SK-N-SH (cell line): Measurements from ENCODE around the gene TMEM176B.

ENCODE experiments used
- ELF1 ChIP-seq: IDR thresholded peaks from 2 replicates; pipeline ENCODE4 v1.4.0; 2012
- EZH2phosphoT487 ChIP-seq: fragments of 200-600 bp; sonication (generic); IDR thresholded peaks from 2 replicates; pipeline ENCODE4 v1.6.1; 2017; ENCODE audit warnings: low read depth, mixed run types, mild to moderate bottlenecking, antibody characterized with exemption, moderate library complexity, borderline replicate concordance
- JUND ChIP-seq: IDR thresholded peaks from 2 replicates; pipeline ENCODE4 v1.4.0; 2012
- RCOR1 ChIP-seq: fragments of 150-350 bp; IDR thresholded peaks from 2 replicates; pipeline ENCODE4 v1.6.1; 2017; ENCODE audit warnings: antibody characterized with exemption, low read length
- TCF12 ChIP-seq: IDR thresholded peaks from 2 replicates; pipeline ENCODE4 v1.4.0; 2012
- YY1 ChIP-seq: IDR thresholded peaks from 2 replicates; pipeline ENCODE4 v1.4.0; 2012; ENCODE audit warnings: low read depth, mild to moderate bottlenecking
- TF ChIP-seq, protein P1 (sequence below): fragments of 200-600 bp; sonication (generic); IDR thresholded peaks from 2 replicates; pipeline ENCODE4 v1.6.1; 2017; ENCODE audit warnings: antibody characterized with exemption, mild to moderate bottlenecking, moderate library complexity
- TF ChIP-seq, protein P2 (sequence below): IDR thresholded peaks from 2 replicates; pipeline ENCODE4 v1.4.0; 2012; ENCODE audit warnings: low read depth, borderline replicate concordance

DNA sequence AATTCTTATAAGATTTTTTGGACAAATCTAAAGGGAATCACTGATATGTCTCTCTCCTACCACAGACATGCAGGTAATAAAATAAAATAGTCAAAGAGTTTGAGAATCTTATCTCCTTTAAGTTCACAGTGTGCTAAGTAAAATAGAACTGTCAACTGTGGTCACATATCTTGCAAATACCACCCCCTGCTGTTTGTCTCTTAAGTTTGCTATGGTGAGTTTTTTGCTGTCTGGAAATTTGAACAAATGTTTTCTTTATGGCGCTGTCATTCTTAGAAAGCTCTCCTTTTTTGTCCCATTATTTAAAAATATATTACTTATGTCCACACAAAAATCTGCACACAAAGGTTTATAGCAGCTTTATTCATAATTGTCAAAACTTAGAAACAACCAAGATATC is 43.3 kb downstream of the TMEM176B start:
- TF ChIP-seq, protein P1, sequence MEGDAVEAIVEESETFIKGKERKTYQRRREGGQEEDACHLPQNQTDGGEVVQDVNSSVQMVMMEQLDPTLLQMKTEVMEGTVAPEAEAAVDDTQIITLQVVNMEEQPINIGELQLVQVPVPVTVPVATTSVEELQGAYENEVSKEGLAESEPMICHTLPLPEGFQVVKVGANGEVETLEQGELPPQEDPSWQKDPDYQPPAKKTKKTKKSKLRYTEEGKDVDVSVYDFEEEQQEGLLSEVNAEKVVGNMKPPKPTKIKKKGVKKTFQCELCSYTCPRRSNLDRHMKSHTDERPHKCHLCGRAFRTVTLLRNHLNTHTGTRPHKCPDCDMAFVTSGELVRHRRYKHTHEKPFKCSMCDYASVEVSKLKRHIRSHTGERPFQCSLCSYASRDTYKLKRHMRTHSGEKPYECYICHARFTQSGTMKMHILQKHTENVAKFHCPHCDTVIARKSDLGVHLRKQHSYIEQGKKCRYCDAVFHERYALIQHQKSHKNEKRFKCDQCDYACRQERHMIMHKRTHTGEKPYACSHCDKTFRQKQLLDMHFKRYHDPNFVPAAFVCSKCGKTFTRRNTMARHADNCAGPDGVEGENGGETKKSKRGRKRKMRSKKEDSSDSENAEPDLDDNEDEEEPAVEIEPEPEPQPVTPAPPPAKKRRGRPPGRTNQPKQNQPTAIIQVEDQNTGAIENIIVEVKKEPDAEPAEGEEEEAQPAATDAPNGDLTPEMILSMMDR, result peak; percentile 55
- TF ChIP-seq JUND (no peak), EZH2phosphoT487 (no peak), ELF1 (no peak), YY1 (no peak), TCF12 (no peak), RCOR1 (no peak)
- TF ChIP-seq, protein P2, sequence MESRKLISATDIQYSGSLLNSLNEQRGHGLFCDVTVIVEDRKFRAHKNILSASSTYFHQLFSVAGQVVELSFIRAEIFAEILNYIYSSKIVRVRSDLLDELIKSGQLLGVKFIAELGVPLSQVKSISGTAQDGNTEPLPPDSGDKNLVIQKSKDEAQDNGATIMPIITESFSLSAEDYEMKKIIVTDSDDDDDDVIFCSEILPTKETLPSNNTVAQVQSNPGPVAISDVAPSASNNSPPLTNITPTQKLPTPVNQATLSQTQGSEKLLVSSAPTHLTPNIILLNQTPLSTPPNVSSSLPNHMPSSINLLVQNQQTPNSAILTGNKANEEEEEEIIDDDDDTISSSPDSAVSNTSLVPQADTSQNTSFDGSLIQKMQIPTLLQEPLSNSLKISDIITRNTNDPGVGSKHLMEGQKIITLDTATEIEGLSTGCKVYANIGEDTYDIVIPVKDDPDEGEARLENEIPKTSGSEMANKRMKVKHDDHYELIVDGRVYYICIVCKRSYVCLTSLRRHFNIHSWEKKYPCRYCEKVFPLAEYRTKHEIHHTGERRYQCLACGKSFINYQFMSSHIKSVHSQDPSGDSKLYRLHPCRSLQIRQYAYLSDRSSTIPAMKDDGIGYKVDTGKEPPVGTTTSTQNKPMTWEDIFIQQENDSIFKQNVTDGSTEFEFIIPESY, result no peak
